Hematopoietic multipotent progenitor cell treated with erythropoietin and hydrocortisone succinate and interleukin-3 and kit ligand, for 17 days (in vitro differentiated cells): ENCODE results near the gene KRTAP4-7.
"Not testable (repeated sequence)": the region's sequence is repeated elsewhere in the genome, so short reads cannot be mapped to it uniquely, and the experiment has no call there.

ENCODE experiments used
- DNase-seq: peaks from one replicate; pipeline ENCODE4 v3.0.0-alpha.2; 2015; ENCODE audit warnings: low spot score

Gene KRTAP4-7

DNA sequence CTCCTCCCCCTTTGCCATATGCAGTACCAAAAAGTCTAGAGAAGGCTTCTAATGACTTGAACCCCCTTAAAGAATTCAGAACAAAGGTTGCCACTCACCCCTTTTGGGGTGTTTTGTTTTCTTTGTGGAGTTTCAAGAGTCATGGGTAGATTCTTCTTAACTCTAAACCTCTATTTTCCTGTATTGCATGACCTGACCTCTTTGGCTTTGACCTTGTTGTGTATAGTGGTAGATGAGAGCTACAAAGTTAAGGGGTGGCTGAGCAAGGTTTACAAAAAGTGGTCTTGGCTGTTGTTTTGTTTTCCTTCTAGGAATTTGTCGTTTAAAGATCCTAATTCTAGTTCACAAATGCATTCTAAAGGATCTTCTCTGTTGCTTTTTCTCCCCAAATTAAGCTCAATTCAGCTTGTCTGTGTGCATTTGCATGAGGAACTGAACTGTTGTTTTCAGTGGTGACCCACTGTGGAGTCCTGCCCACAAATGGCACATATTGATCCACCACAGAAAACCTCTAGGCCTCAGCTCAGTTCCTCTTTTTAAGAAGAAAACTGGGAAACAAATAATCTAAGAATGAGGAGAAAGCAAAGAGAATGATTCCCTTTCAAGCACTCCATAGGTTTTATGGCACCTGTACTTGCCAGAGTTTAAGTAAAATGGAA is 24.9 kb downstream of the KRTAP4-7 start:
- not testable (repeated sequence) for DNase-seq

DNA sequence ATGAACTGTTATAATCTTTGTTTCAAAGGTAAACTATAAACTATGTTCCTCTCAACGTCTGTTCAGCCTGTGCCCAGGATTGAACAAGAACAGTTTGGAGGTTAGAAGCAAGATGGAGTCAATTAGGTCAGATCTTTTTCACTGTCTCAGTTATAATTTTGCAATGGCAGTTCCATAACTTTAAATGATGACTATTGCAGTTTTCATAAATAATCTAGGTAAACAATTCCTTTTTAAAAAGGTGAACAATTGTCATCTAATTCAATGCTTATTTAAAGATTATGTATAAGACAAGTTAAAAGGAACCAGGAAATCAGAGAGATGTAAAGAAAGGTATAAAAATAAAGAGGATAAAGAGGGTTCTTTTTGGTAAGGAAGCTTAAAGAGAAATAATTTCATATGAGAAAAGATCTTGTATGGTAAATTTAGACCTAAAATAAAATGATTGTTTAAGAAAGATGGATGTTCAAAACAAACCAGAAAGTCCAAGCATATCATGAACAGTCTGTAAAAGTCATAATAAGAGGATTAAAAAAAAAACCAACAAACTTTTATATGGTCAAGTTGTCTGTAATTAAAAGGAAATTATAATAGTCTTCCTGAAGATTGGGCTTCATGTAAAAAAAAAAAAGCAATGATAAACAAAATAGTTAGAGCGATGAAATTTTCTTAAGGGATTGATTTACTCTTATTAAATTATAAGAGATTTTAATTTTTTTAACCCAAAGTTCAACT is 27.4 kb downstream of the KRTAP4-7 start:
- DNase-seq, result no peak

DNA sequence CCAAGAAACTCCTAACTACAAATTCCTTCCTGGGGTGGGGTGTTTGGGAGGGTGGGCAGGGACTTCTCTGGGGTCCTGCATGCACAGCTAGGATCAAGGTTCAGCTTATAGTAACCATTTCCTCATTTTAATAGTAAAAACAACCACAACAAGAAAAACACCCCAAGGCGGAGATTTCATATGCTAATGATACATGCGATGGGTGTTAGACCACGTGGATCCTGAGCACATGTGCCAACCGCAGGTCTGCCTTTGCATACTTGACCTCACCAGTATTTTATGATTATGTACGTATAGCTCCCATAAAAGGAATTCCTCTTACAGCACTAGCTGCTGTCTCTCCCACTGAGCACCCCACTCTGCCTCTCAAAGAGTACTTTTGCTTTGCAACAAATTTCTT is 32.3 kb downstream of the KRTAP4-7 start:
- no peak for DNase-seq

DNA sequence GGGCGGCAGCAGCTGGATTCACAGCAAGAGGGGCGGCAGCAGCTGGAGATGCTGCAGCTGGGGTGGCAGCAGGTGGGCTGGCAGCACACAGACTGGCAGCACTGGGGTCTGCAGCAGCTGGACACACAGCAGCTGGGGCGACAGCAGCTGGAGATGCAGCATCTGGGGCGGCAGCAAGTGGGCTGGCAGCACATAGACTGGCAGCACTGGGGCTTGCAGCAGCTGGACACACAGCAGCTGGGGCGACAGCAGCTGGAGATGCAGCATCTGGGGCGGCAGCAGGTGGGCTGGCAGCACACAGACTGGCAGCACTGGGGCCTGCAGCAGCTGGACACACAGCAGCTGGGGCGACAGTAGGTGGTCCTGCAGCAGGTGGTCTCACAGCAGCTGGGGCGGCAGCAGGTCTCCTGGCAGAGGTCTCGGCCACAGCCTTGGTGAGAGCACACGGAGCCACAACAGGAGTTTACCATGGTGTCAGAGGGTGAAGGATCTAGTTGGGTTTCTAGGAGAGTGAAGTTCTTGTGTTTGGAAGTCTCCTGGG is 34.0 kb downstream of the KRTAP4-7 start, which contains the start of gene KRTAP4-11:
Gene KRTAP4-11 (minus strand): TSS at position 528 of the 541 bp plus-strand sequence. CDS start 58 bp downstream, at position 470.
- not testable (repeated sequence) for DNase-seq

DNA sequence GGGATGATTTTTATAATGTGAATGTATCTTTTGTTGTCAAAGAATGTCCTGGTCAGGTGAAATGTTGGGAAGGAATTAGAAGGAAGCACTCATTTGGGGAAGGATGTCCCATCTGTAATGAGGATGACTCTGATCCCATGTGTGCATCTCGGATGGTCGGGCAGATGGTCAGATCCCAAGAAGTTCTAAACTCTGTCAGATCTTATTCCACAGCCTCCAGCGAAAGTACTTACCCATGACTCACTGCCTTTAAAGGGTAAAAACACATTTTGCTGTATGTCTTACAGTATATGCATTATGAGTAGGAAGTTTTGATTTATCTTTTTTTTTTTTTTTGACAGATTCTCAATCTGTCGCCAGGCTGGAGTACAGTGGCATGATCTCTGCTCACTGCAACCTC is 34.8 kb downstream of the KRTAP4-7 start:
- no peak for DNase-seq

DNA sequence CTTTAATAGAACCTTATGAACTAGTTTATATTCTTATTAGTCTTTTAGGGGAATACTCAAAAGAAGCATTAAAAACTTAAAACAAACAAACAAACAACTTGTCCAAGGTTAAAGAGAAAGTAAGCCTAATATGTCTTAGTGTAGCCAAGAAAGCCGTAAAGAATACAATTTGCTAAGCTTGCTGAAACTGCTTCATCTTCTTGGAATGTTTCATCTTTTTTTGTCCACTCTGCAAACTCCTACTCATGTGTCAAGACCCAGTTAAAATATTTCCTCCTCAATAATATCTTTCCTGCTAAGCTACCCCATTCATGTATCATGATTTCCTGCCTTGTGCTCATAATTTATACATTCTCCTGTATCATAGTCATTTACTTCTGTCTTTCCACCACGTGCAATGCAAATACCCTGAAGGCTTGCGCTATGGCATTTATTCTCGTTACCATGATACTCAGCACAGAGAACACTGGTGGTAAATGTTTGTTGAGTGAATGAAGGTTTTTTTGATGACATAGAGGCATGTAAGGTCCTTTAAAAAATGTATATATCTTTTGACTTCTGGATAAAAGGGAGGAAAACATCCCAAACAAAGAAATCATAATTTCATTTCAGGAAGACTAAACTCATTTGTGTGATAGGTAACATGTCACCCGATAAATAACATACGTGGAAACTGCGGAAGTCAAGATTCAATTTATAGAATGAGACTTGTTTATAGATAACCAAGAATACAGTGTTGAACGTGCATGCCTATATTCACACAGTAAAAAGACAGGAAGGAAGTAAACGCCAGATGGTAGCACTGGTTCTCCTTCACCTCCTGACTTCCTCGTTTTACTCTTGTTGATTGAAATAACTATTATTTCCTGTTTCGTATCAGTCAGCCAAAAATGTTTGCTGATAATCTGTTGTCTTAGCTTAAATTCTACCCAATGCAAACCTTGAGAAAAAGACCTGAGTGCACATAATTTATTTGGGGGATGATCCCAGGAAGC is 36.0 kb downstream of the KRTAP4-7 start:
- not testable (repeated sequence) for DNase-seq

DNA sequence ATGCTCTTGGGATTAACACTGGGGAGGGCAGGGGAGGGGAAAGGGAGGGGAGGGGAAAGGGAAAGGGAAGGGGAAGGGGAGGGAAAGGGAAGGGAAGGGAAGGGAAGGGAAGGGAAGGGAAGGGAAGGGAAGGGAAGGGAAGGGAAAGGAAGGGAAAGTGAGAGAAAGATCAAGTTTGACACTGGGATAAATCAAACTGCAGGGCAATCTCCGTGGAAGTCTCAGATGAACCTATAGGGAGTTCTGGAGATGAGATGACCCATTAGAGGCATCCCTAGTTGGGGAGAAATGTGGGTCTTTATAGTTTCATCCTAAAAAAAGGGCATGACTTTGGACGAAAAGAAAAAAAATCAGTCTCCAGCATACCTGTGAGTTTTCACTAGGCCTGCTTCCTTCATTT is 37.8 kb downstream of the KRTAP4-7 start:
- no peak for DNase-seq

DNA sequence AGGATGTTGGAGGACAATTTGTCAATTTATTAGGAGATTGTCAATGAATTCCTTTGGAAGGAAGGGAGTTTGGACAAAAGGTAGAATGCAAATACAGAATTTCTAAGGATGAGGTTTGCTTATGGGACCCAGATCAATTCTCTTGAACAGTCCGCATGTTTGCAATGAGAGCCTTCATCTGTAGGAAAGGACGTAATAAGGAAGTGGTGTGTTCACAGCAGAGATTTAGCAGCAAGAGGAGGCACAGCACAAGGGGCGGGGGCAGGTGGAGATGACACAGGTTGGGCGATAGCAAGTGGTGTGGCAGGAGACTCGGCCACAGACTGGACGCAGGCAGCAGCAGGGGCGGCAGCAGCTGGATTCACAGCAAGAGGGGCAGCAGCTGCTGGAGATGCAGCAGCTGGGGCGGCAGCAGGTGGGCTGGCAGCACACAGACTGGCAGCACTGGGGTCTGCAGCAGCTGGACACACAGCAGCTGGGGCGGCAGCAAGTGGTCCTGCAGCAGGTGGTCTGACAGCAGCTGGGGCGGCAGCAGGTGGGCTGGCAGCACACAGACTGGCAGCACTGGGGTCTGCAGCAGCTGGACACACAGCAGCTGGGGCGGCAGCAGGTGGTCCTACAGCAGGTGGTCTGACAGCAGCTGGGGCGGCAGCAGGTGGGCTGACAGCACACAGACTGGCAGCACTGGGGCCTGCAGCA is 39.5 kb downstream of the KRTAP4-7 start:
- DNase-seq, result not testable (repeated sequence)

DNA sequence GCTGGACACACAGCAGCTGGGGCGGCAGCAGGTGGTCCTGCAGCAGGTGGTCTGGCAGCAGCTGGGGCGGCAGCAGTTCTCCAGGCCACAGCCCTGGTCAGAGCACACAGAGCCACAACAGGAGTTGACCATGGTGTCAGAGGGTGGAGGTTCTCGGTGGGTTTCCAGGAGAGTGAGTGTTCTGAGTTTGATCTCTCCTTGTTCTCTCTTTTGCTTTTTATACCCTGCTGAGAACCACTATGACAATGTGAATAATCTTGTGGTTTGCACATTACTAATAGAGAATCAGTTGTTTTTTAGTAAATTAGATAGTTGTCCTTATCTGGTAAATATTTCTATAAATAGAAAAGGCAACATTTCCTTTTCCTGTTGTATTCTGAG is 40.0 kb downstream of the KRTAP4-7 start, which contains the start of gene KRTAP4-12:
Gene KRTAP4-12 (minus strand): TSS at position 192 of the 381 bp plus-strand sequence. CDS start 60 bp downstream, at position 132.
- DNase-seq, result not testable (repeated sequence)

DNA sequence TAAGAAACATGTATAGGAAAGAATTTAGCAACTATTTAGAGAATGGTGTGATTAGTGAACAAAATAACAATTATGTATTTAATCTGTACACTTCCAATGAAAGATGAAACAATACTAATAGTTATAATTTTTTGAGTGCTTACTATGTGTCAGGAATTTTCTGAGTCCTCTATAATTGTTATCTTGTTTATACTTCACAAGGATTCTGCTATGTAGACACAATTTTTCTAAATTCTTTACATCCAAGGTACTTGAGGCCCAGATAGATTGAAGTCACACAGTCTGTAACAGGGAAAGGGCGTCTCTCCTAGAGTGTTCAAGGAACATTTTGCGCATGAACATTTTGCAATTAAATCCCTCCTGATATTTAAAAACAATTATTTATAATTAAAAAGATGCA is 41.1 kb downstream of the KRTAP4-7 start:
- no peak for DNase-seq

DNA sequence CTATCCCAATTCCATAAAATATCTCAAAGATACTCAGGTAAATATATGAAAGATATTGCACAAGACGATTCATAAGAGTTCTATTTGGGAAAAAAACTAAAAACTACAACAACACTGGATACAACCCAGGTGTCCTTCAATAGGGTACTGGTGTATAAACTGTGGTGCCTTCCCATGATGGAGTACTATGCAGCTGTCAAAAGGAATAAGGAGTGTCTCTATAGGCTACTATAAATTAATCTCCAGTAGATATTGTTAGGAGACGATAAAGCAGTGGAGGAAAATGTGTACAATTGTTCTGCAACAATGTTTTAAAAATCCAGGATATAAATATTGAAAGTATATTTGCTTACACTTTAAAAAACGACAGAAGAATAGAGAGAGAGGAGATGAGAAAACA is 42.5 kb downstream of the KRTAP4-7 start:
- DNase-seq, result no peak

DNA sequence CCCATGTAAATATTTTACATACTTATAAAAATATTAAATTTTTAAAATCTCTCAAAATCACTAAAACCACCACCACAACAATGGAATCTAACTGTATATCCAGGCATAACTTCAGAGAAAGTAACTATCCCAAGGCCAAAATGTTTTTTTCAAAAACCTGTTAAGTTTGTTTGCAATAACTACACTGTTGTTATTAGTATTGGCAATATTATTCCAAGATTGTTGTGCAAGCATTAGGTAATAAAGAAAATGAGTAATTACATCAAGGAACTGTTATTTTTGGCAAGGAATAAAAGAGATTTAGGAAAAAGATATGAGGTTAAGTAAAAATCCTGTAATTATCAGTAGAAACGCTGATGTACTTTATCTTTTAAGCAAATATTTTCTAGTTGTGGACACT is 43.4 kb downstream of the KRTAP4-7 start:
- DNase-seq, result no peak

DNA sequence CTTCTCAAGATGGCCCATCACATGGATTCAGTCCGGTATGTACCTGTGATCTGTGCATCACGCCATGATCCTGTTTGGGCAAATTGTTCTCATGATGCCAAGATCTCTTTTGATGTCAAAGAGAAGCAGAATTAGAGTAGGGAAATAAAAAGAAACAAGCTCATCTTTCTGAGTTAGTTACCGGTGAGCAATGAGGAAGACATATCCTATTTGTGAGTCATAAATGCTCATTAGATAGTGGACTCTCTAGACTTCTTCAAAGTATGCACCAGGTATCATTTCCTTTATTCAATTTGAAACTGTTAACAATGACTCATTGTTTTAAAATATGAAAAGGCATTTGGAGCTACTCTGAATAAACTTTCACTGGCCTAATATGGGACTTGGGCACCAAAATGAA is 48.0 kb downstream of the KRTAP4-7 start:
- no peak for DNase-seq

DNA sequence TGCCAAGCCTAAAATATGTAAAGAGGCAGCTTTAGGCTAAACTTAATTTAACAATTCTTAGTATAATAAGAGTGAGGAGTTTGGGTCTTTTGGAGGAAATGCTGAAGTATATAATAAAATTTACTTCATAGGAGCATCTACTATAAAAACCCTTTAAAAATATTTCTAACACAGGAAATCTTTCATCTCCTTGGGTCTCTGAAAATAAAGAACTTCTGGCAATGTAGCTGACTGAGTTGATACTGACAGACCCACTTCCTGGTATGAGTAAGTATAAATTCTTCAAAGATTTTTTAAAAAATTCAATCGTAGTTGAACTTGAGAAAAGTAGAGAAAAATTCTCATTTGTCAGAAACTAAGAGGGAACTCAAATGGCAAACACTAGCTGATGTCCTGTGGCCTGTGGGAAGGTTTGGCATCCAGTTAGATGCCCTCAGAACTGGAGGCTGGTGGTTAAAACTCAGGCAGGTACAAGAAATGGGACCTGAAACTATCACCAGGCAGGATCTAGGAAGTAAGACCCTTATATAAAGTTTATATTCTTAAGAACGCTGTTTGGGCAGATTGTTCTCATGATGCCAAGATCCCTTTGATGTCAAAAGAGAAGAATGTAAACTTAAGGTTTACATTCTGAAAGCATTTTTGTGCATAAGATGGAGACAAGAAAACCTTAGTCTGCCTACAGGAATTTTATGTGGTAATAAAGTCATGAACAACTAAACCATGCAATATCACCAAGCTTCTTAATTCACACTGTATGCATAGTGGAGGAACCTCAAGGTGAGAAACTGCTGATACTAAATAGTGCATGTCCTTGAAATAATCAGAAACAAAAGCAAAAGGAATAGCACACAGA is 50.2 kb downstream of the KRTAP4-7 start:
- no peak for DNase-seq
